NCI-H2029 (cell line): ENCODE results near the gene COL6A2.
"Not testable (repeated sequence)": the region's sequence is repeated elsewhere in the genome, so short reads cannot be mapped to it uniquely, and the experiment has no call there.

Experiments
- DNase-seq: peaks from one replicate; lab custom pipeline; 2025; lab: John Stamatoyannopoulos, UW

Gene COL6A2

DNA sequence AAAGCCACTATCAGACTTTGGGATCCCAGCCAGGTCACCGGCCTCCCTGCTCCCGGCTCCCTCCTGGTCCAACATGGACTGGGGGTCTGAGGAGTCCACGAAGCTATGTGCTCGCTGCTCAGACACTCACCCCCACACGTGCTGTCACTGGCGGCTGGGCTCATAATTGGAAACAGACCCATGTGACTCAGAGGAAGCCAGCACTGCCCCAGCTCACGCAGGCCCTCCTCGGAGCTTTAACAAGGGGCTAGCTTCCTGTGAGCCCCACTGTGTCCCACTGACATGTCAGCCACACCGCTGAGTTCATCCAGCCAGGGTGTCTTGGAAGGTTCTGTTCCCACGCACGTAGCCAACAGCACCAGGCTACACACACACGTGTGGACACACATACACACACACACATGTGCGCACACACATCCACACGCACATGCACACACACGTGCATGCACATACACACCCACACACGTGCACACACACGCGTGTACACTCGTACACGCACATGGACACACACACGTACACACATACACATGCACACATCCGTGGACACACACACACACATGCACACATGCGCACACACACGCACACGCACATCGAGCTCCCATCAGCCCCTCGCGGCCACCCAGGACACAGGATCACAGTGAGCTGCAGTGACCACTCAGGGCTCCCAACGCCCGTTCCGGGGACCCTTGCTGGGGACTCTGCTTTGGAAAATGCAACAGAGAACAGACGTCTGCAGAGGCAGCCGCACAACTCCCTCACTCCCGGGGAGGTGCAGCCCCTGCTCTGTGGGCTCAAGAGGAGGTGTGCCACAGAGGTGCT is 18.4 kb upstream of the COL6A2 start:
- DNase-seq: no peak

DNA sequence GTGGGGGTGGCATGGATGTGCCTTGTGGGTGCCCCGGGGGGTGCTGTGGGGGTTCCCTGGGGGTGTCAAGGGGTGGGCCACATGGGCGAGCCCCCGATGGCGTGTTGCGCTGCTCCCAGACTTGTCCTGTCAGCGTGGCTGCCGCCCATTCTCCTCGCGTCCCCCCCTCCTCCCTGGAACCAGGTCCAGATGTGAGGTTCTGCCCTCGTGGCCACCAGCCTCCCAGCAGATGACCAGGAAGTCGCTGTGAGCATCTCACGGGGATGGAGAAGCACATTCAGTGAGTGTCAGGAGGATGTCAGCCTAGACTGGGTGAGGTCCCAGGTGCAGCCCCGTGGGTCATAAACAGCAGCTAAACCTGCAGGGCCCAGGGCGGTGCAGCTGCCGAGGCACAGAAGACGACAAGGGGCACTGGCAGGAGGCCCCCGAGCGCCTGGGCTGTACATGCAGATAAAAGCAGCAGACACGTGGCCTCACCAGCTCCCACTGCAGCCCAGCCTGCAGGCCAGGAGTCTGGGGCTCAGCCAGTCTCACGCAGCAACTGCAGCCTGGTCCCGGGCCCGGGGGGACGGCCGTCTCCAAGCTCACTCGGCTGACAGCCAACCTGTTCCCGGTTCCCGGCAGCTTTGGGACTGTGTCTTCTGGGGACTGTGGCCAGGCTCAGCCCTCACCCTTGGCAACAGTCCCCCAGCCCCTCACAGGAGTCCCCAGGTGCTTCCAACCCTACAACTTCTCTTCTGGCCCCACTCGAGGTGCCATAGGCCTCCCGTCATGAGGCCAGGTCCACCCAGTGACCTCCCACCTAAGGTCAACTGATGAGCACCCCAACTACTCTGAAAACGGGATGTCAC is 17.5 kb upstream of the COL6A2 start:
- no peak for DNase-seq

DNA sequence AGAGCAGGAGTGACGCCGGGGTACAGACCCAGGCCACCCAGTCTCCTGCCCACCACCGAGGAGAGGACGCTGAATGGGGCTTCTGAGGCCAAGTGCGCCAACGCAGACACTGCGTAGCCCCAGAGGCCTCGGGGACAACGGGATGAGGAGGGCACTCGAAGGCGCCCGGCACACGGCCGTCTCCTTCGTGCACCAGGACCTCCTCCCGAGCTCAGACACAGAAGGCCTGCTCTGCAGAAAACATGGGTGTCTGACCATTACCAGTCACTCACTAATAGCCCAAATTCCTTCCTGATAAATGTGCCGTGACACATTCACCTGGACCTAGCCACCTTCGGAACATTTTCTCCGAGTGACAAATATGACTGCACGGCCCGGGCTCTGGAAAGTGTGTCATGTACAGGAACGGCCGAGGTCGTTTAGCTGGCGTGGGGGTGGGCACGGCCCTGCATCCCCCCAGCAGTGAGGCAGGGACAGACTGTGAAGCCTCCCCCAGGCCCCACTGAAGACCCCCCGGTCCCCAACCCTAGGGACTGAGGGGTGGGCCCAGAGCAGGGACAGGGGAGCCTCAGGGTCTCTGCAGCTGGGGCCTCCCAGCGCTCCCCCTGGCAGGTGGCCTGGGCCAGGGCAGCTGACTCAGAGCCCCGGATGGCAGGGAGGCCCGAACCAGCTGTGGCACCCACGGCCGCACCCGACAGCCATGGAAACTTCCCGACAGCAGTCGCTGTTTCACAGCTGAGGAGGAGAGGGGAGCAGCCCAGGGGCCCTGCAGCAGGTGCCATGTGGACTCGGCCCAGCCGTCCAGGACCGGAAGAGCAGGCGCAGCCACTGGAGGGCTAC is 16.7 kb upstream of the COL6A2 start:
- DNase-seq: no peak

DNA sequence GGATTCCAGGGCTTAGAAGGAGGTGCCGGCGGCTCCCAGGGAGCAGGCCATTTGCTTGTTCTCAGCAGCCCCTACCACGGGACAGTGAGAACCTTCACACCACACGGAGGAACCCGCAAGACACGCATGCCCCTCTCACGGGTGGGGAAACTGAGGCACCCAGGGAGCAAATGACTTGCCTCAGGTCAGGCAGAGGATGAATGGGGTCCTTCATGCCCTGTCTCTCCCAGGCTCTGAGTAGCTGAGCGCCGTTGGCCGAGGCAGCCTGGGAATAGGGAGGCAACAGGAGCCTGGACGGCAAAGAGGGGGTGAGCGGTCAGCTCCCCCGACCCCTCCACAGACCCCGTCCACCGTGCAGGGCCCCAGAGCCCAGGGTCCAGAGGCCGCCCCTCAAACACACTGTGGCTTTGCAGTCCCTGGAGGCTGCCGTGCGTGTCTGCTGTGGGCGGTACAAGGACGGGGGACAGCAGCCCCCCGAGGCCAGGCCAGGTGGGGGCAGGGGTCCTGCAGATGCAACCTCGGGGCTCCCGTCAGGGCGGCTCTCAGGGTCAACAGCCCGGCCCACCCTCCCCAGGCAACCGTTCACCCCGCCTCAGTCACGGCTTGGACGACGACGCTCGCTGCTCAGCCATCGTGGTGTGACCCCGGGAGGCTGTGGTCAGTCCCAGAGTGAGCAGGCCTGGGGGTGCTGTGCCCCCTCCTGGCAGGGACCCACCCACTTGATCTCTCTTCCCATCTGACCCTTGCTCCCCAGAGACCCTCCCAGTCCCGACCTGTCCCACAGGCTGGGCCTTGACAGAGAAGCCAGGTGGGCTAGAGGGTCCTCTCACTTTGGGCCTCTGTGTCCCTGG is 15.8 kb upstream of the COL6A2 start:
- DNase-seq: no peak

DNA sequence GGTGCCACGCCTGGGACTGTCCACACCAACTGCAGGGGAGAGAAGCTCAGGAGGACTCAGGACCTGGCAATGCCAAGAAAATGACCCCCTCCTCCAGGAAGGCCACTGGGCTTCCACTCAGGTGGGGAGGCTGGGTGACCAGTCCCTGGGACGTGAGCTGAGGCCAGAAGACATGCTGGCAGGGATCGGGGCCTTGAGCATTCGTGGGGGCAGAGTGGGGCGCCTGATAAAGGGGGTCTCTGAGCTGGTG is 15.3 kb upstream of the COL6A2 start:
- no peak for DNase-seq

DNA sequence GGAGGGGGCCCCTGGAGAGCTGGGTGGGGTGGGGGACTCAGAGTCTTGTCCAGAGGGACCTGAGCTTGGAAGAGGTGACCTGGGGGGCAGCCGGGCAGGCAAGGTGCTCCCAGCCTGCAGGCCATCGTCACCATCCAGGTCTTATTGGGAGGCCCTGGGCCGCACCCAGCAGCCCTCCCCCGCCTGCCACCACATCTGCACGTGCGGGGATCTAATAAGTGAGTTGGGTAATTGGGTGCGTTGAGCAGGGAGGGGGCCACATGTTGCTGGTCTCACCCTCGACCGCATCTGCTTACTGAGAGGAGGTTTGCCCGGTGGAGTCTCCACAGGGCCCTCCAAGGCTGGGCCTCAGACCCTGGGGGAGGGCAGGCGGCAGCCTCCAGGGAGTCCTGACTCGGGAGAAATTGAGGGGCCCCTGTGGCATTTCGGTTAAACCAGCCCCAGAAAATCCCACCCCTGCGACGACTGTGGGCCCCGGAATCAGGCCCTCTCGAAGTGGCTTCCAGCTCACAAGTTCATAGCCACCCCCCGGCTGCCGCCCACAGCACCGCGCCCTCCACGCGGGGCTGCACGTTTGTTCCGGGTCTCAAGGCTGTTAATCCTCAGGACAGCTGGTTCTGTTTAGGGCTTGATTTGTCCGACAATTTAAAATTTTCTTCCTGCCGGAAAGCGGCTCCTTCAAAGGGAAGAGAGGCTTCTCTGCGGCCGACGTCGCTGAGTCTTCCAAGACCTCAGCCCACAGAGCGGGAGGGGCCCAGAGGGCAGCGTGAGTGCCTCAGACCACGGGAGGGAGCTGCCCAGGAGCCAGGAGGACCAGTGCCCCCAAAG is 14.7 kb upstream of the COL6A2 start:
- no peak for DNase-seq

DNA sequence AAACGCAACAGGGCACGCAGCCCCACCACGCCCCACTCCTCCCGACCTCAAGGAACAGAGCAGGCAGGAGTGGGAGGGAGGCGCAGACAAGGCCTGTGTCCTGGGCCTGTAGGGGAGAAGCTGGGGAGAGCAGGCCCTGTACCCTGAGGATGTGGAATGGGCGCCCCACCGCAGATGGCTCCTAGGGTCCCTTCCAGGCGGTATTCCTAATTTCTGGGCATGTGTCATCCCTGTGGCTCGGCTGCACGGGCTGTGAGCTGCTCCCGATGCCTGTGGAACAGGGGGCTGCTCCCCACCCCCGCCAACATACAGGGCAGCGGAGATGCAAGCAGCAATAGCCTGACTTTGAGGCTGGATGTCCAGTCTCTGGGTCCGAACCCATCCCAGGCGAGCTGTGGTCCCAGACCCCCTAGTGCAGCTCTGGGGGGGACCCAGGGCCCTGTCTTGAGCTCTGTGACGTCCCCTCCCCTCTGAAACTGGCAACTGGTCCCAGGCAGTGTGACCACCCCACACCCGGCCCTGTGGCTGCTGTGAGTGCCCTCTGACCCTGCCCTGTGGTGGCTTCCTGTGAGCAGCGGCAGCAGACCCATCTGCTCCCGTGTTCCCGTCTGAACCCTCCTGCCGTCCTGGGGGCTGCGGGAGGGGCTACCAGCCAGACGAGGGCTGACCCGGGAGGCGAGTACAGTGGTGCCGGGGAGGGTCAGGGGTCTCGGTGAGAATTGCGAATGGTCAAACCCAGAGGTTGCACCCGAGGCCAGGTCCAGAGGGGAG is 13.9 kb upstream of the COL6A2 start:
- DNase-seq: no peak

DNA sequence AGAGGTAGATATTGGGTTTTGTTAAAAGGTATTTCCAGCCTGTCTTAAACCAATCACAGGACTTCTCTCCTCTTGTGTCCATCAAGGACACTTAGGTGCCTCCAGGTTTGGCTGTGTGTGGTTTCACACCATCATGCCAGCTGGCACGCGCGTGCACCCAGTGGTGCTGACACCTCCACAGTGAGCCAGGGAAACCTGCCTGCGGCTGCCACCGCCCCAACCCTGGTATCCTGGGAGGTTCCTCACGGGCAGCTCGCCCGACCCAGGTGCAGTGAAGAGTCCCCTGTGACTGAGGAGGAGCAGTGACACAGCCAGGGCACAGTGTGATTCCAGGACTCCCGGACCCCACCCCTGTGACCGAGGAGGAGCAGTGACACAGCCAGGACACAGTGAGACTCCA is 13.2 kb upstream of the COL6A2 start:
- no peak for DNase-seq

DNA sequence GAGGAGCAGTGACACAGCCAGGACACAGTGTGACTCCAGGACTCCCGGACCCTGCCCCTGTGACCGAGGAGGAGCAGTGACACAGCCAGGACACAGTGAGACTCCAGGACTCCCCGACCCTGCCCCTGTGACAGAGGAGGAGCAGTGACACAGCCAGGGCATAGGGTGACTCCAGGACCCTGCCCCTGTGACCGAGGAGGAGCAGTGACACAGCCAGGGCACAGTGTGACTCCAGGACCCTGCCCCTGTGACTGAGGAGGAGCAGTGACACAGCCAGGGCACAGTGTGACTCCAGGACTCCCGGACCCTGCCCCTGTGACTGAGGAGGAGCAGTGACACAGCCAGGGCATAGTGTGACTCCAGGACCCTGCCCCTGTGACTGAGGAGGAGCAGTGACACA is 12.7 kb upstream of the COL6A2 start:
- not testable (repeated sequence) for DNase-seq

DNA sequence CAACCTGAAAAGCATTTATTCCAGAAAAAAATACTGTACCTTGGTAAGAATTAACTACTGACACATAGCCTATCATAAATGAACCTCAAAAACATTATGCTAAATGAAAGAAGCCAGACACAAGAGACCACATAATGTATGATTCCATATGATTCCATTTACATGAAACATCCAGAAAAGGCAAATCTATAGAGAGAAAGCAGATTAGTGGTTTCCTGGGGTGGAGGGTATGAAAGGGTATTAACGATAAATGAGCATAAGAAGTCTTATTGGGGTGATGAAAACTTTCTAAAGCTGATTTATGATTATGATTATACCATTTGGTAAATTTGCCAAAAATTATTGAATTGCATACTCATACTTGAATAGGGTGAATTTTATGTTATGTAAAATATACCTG is 10.3 kb upstream of the COL6A2 start:
- no peak for DNase-seq

DNA sequence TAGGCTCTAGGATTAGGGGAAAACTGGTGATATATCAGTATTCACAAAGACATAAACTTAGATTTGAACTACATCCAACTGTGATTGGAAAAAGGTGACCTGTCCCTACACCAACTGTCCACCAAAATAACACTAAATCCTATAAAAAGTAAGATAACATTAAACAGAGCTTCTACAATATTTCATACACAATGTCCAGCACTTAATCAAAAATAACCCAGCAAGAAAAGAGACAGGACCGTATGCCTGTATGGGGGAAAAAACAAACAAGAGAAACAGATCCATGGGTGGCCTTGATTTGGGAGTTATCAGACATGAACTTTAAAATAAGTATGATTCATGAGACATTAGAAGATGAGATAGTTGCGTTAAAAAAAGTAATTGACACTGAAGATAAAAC is 9.7 kb upstream of the COL6A2 start:
- DNase-seq: no peak

DNA sequence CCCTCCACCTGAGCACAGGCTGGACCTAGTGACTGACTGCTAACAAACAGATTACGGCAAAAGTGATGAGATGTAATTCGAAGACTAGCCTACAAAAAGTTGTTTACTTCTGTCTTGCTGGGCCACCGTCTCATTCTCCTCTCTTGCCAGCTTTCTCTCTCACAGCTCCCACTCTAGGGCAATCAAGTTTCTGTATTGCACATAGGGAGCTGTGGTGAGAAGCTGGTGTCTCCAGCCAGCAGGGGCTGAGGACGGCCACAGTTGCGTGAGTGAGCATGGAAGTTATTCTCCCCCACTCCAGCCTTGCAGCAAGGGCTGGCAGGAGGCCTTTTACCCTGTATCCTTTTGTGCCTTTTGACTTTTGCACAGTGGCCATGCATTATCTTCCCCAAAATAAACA is 8.6 kb upstream of the COL6A2 start:
- no peak for DNase-seq

DNA sequence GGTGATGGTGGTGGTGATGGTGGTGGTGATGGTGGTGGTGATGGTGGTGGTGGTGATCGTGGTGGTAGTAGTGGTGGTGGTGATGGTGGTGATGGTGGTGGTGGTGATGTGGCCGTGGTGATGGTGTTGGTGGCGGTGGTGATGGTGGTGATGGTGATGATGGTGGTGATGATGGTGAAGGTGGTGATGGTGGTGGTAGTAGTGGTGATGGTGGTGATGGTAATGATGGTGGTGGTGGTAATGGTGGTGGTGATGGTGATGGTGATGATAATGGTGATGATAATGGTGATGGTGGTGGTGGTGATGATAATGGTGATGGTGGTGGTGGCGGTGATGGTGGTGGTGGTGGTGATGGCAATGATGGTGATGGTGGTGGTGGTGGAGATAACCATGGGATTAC is 6.8 kb upstream of the COL6A2 start:
- no peak for DNase-seq

DNA sequence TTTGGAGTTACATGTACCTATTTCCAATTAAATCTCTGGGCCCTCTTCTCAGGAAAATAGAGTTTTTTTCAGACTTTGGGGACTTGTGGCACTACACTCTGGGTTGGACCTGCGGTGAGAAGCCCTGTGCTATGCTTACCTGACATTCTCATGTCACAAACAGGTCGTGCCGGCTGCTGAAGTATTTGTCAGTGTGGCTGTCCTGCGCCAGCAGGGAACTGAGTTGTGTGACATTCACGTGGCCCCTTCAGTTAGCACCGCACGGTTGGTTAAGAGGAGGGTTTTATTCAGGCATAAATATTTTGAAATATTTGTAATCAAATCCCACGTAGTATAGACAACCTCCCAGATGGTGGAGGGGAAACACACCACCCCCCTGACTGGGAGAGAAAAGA is 6.3 kb upstream of the COL6A2 start:
- no peak for DNase-seq

DNA sequence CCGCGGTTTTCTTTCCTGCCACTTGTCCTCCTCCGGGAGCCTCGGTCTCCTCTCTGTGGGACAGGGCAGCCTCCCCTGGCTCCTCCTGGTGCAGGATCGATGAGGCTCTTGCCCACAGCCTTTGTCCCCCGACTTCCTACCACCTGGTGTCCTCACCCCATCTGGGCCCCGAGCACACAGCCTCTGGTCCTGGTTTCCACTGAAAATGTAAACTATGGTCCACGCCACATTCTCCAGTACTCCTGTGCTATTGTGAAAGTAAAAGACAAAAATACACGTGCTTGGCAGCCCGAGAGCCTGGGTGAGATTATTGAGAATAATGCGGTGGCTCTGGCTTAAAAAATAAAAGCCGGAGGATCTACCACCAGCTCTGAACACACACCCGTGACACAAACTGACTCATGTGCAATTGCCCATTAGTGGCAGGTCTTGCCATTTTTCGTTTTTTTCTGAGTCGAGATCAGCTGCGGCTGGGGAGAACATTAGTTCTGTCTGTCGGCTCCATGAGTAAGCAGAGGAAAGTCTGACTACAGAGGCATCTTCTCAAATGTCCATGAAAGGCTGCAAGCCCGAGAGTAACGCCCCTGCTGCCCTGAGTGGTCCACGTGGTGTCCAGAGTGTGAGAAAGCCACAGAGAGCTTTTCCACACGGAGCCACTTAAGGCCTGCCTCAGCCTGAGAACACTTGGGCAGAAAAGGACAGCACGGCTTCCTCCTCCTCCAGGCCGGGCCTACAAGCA is 5.7 kb upstream of the COL6A2 start:
- DNase-seq: no peak

DNA sequence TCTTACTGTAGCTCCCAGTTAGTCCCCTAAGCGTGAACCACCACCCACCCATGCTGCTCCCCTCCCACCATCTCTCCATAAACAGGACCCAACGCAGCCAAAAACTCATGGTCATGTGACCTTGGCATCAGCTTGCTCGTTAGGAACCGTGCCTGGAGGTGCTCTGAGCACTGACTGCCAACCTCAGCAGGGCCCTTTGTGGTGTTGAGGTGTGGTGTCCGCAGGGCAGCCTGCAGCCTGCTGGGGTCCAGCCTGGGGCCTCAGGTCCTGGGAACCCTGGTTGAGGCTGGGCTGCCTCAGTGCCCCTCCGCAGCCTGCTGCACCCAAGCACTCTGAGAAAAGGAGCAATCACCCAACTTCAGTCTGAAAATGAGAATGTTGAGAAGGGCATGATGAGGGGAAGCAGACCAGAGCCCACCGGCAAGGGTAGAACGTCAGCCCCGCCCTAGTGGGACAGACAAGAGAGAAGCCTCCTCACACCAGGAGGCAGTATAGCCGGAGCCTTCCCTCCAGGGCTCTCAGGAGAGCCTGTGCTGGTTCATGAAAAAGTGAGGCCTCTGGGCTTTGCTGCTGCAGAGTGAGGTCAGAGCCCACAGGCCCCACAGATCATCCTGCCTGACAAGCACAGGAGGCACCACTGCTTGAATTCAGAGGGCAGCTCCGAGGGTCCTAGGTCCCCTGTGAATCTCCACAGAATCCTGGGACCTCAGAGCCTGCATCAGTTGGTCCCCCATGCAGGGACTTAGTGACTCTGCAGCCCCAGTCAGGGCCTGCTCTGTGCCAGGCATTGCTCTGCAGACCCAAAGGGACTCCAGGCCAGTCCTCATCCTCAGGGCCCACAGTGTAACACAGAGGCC is 4.9 kb upstream of the COL6A2 start:
- no peak for DNase-seq

DNA sequence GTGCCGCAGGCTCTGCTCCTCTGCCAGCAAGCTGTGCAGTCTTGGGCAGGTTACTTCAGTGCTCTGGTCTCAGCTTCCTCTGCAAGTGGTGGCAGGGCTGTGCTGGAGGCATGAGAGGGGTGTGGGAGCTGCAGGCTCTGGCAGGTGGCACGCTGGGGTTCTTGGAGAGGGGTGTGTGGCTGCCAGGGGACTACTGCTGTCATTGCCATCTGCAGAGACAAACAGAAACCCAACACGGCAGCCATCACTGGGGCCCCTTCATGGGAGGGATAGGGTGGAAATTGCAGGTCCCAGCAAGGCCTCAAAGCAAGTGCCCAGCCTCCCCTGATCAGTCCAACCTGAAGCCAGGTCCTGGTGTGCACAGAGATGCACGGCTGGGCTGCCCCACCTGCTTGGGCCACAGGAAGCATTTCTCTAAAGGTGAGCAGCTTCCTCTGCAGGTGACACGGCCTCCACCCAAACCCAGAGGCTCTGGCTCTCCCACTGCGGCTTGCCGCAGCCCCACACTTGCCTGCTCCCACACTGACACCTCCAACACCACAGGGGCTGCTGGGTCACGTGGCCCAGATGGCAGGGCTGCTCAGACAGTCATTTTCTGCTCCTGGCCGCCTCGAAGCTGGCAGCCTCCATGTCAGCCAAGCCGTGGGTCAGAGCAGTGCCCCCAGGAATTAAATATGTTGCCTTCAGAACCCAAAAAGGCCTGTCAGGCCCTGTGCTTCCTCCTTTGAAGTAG is 4.1 kb upstream of the COL6A2 start:
- no peak for DNase-seq
